BE2C (cell line): Measurements from ENCODE around the gene METTL3.

Experiments
- DNase-seq: peaks from one replicate; pipeline ENCODE4 v3.0.0-alpha.2; 2020
- H3K27me3 ChIP-seq: fragments of 250-450 bp; sonication (Bioruptor Pico); 2 replicates; pipeline ENCODE4 v1.5.1; 2020; ENCODE audit warnings: mild to moderate bottlenecking
- H3K36me3 ChIP-seq: fragments of 250-450 bp; sonication (Bioruptor Pico); 2 replicates; pipeline ENCODE4 v1.5.1; 2020; ENCODE audit warnings: mild to moderate bottlenecking
- H3K4me1 ChIP-seq: fragments of 250-450 bp; sonication (Bioruptor Pico); 2 replicates; pipeline ENCODE4 v1.5.1; 2020
- H3K4me3 ChIP-seq: 2 replicates; pipeline ENCODE4 v1.5.1; 2011; ENCODE audit warnings: low read depth, low read length
- H3K9me3 ChIP-seq: fragments of 250-450 bp; sonication (Bioruptor Pico); 2 replicates; pipeline ENCODE4 v1.5.1; 2020
- CTCF ChIP-seq: IDR thresholded peaks from 2 replicates; pipeline ENCODE4 v1.5.1; 2012; ENCODE audit warnings: mild to moderate bottlenecking, low read depth, low read length

The METTL3 gene

GRCh38 chr14:21543963-21544362 lies 32.8 kb upstream of the METTL3 start:
- no peak for DNase-seq
- H3K4me1 ChIP-seq = no peaks in the 10 kb centered on the region
- no peaks in the 10 kb centered on the region; the same call in 1 of the 2 replicates for H3K27me3 ChIP-seq
- no peaks in the 10 kb centered on the region for H3K36me3 ChIP-seq
- H3K4me3 ChIP-seq = no peak overlapping the region
- no peak for TF ChIP-seq CTCF
- no peaks in the 10 kb centered on the region for H3K9me3 ChIP-seq

- H3K4me1 ChIP-seq = no peaks in the 10 kb centered on the region
- H3K9me3 ChIP-seq = no peaks in the 10 kb centered on the region
- peaks cover 1% of the 10 kb centered on the region for H3K27me3 ChIP-seq
- no peak overlapping the region for H3K4me3 ChIP-seq
- no peak for TF ChIP-seq CTCF
- no peak for DNase-seq
- H3K36me3 ChIP-seq = no peaks in the 10 kb centered on the region
These were observed 32.4 kb upstream of the METTL3 start for GRCh38 chr14:21543521-21543960.

GRCh38 chr14:21541413-21542074 lies 30.4 kb upstream of the METTL3 start:
- Histone ChIP-seq H3K4me3 (no peak overlapping the region), H3K9me3 (no peaks in the 10 kb centered on the region), H3K36me3 (no peaks in the 10 kb centered on the region), H3K4me1 (no peaks in the 10 kb centered on the region), H3K27me3 (peaks cover 20% of the 10 kb centered on the region)
- TF ChIP-seq CTCF = no peak
- DNase-seq = no peak

- Histone ChIP-seq H3K4me1 (no peaks in the 10 kb centered on the region), H3K9me3 (no peaks in the 10 kb centered on the region), H3K27me3 (peaks cover 40% of the 10 kb centered on the region), H3K36me3 (no peaks in the 10 kb centered on the region), H3K4me3 (no peak overlapping the region)
- no peak for TF ChIP-seq CTCF
- DNase-seq = no peak
These were observed 28.2 kb upstream of the METTL3 start for GRCh38 chr14:21539189-21539940.

- no peak for TF ChIP-seq CTCF
- Histone ChIP-seq H3K4me3 (no peak overlapping the region), H3K36me3 (no peaks in the 10 kb centered on the region), H3K4me1 (no peaks in the 10 kb centered on the region), H3K9me3 (no peaks in the 10 kb centered on the region), H3K27me3 (peaks cover 55% of the 10 kb centered on the region)
- DNase-seq = no peak
These were observed 25.9 kb upstream of the METTL3 start for GRCh38 chr14:21537090-21537424.

- Histone ChIP-seq H3K4me1 (no peaks in the 10 kb centered on the region), H3K9me3 (no peaks in the 10 kb centered on the region), H3K36me3 (no peaks in the 10 kb centered on the region), H3K27me3 (peaks cover 55% of the 10 kb centered on the region), H3K4me3 (no peak overlapping the region)
- no peak for TF ChIP-seq CTCF
- DNase-seq = no peak
These were observed 25.4 kb upstream of the METTL3 start for GRCh38 chr14:21536418-21537089.
